Measurements from ENCODE around the gene EDDM13. TPM values are rescaled to one million over a fixed set of nuclear protein-coding genes. Genes with fewer than 3 reads are reported as not detected.

Gene EDDM13
- total and polyA plus RNA-seq, 2 of the 13 experiments (the other 11 are each of a cell fraction or from before 2014, with no cell fraction given): not detected

DNA sequence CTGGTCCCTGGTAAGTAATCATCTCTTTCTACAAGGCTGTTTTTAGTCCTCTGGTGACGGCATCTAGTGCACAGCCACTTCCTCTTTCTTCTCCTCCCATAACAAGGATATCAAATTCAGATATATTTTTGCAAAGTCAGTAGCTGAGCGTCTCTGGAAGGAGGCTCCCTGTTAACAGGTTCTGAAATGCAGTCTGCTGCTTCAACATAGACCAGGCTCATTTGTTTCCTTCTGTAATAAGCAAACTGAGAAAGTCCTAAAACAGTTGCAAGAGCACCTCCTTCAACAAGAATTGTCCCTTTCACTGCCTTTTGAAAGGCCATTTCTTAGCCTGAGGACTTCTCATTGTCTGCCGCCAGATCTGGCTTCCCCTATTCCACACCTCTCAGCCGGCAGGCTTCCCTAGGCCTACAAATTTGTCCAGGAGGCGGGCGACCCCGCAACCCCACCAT is 49.5 kb downstream of the EDDM13 start:
- in situ Hi-C loops (cut with HindIII; ENCODE audit: extremely low pct_ligation_motif_present, low pct_unique_long_range_greater_than_20kb) (no loop called here), intact Hi-C loops (cut with micrococcal nuclease; ENCODE audit: unreplicated experiment) (no loop called here)
- H3K79me2 ChIP-seq (ENCODE audit: insufficient read depth, low read length): no peaks in the 10 kb centered on the region
- CTCF ChIA-PET (ENCODE audit: low intra/inter-chr PET ratio, low total read pairs): no interaction called here
- no peak for FAIRE-seq
- no peak overlapping the region for H2AFZ ChIP-seq (ENCODE audit: low read length)
- DNase-seq (ENCODE audit: low spot score): no peak
- H3K9ac ChIP-seq (ENCODE audit: insufficient read depth, low read depth, low read length): no peak overlapping the region
- H3K4me3 ChIP-seq (replicated peaks in 1 of 3; ENCODE audit: insufficient read depth in 1 of 3, low read depth in 2 of 3, low read length in 3 of 3): no peak overlapping the region
- no TSS peak for BruUV-seq (replicated peaks)
- H3K4me1 ChIP-seq (ENCODE audit: insufficient read depth, low read length): peaks cover 18% of the 10 kb centered on the region
- no peak overlapping the region for H3K27ac ChIP-seq (ENCODE audit: extremely low read length, insufficient read depth, low read length)
- H3K4me2 ChIP-seq (ENCODE audit: low read depth, low read length): no peak overlapping the region
- ATAC-seq: no peak
- H3K9me3 ChIP-seq (ENCODE audit: low read length): no peaks in the 10 kb centered on the region
- no peaks in the 10 kb centered on the region for H3K36me3 ChIP-seq (replicated peaks in 1 of 2; ENCODE audit: control insufficient read depth in 1 of 2, insufficient read depth in 2 of 2, low read length in 2 of 2)
- WGBS (ENCODE audit: low lambda C conversion rate): 72% methylated on average over 7 of the region's 7 CpGs
- POLR2A ChIA-PET: no interaction called here
- H3K27me3 ChIP-seq (ENCODE audit: control insufficient read depth in 1 of 2, insufficient read depth in 2 of 2, low read length in 2 of 2): no peaks in the 10 kb centered on the region; a peak in 1 of 5 replicates
- no peaks in the 10 kb centered on the region for H4K20me1 ChIP-seq (ENCODE audit: insufficient read depth, low read length)
- TF ChIP-seq FLYWCH1 (CRISPR knock-in tag; IDR thresholded peaks at IDR 0.05): no peak
- TF ChIP-seq, protein P1, sequence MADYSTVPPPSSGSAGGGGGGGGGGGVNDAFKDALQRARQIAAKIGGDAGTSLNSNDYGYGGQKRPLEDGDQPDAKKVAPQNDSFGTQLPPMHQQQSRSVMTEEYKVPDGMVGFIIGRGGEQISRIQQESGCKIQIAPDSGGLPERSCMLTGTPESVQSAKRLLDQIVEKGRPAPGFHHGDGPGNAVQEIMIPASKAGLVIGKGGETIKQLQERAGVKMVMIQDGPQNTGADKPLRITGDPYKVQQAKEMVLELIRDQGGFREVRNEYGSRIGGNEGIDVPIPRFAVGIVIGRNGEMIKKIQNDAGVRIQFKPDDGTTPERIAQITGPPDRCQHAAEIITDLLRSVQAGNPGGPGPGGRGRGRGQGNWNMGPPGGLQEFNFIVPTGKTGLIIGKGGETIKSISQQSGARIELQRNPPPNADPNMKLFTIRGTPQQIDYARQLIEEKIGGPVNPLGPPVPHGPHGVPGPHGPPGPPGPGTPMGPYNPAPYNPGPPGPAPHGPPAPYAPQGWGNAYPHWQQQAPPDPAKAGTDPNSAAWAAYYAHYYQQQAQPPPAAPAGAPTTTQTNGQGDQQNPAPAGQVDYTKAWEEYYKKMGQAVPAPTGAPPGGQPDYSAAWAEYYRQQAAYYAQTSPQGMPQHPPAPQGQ (CRISPR knock-in tag; IDR thresholded peaks at IDR 0.05; ENCODE audit: borderline replicate concordance): no peak
- TF ChIP-seq SMYD3 (CRISPR knock-in tag; IDR thresholded peaks at IDR 0.05): no peak
- TF ChIP-seq, protein P2, sequence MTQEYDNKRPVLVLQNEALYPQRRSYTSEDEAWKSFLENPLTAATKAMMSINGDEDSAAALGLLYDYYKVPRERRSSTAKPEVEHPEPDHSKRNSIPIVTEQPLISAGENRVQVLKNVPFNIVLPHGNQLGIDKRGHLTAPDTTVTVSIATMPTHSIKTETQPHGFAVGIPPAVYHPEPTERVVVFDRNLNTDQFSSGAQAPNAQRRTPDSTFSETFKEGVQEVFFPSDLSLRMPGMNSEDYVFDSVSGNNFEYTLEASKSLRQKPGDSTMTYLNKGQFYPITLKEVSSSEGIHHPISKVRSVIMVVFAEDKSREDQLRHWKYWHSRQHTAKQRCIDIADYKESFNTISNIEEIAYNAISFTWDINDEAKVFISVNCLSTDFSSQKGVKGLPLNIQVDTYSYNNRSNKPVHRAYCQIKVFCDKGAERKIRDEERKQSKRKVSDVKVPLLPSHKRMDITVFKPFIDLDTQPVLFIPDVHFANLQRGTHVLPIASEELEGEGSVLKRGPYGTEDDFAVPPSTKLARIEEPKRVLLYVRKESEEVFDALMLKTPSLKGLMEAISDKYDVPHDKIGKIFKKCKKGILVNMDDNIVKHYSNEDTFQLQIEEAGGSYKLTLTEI (CRISPR knock-in tag; conservative IDR thresholded peaks at IDR 0.05): no peak
- TF ChIP-seq ZNF317 (CRISPR knock-in tag; IDR thresholded peaks at IDR 0.05): no peak
- TF ChIP-seq, protein P3, sequence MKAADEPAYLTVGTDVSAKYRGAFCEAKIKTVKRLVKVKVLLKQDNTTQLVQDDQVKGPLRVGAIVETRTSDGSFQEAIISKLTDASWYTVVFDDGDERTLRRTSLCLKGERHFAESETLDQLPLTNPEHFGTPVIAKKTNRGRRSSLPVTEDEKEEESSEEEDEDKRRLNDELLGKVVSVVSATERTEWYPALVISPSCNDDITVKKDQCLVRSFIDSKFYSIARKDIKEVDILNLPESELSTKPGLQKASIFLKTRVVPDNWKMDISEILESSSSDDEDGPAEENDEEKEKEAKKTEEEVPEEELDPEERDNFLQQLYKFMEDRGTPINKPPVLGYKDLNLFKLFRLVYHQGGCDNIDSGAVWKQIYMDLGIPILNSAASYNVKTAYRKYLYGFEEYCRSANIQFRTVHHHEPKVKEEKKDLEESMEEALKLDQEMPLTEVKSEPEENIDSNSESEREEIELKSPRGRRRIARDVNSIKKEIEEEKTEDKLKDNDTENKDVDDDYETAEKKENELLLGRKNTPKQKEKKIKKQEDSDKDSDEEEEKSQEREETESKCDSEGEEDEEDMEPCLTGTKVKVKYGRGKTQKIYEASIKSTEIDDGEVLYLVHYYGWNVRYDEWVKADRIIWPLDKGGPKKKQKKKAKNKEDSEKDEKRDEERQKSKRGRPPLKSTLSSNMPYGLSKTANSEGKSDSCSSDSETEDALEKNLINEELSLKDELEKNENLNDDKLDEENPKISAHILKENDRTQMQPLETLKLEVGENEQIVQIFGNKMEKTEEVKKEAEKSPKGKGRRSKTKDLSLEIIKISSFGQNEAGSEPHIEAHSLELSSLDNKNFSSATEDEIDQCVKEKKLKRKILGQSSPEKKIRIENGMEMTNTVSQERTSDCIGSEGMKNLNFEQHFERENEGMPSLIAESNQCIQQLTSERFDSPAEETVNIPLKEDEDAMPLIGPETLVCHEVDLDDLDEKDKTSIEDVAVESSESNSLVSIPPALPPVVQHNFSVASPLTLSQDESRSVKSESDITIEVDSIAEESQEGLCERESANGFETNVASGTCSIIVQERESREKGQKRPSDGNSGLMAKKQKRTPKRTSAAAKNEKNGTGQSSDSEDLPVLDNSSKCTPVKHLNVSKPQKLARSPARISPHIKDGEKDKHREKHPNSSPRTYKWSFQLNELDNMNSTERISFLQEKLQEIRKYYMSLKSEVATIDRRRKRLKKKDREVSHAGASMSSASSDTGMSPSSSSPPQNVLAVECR (CRISPR knock-in tag; IDR thresholded peaks at IDR 0.05; ENCODE audit: borderline replicate concordance): no peak
- no peak for TF ChIP-seq MTF1 (CRISPR knock-in tag; IDR thresholded peaks at IDR 0.05)
- TF ChIP-seq, protein P4, sequence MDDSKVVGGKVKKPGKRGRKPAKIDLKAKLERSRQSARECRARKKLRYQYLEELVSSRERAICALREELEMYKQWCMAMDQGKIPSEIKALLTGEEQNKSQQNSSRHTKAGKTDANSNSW (CRISPR knock-in tag; IDR thresholded peaks at IDR 0.05; ENCODE audit: borderline replicate concordance): no peak
- TF ChIP-seq, protein P5, sequence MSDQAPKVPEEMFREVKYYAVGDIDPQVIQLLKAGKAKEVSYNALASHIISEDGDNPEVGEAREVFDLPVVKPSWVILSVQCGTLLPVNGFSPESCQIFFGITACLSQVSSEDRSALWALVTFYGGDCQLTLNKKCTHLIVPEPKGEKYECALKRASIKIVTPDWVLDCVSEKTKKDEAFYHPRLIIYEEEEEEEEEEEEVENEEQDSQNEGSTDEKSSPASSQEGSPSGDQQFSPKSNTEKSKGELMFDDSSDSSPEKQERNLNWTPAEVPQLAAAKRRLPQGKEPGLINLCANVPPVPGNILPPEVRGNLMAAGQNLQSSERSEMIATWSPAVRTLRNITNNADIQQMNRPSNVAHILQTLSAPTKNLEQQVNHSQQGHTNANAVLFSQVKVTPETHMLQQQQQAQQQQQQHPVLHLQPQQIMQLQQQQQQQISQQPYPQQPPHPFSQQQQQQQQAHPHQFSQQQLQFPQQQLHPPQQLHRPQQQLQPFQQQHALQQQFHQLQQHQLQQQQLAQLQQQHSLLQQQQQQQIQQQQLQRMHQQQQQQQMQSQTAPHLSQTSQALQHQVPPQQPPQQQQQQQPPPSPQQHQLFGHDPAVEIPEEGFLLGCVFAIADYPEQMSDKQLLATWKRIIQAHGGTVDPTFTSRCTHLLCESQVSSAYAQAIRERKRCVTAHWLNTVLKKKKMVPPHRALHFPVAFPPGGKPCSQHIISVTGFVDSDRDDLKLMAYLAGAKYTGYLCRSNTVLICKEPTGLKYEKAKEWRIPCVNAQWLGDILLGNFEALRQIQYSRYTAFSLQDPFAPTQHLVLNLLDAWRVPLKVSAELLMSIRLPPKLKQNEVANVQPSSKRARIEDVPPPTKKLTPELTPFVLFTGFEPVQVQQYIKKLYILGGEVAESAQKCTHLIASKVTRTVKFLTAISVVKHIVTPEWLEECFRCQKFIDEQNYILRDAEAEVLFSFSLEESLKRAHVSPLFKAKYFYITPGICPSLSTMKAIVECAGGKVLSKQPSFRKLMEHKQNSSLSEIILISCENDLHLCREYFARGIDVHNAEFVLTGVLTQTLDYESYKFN (CRISPR knock-in tag; conservative IDR thresholded peaks at IDR 0.05): no peak
- no peak for TF ChIP-seq ZNF143 (CRISPR knock-in tag; IDR thresholded peaks at IDR 0.05)
